PFSK-1 (cell line): ENCODE data around the gene SMAD2.

Experiments
- FOXP2 ChIP-seq: optimal IDR thresholded peaks from 2 replicates; pipeline ENCODE3; 2011; ENCODE audit warnings: borderline replicate concordance, control low read depth, inconsistent platforms; ENCODE audit not compliant: insufficient read depth; ENCODE audit errors: extremely low read length, extremely low read depth
- POLR2AphosphoS5 ChIP-seq: IDR thresholded peaks from 2 replicates; pipeline ENCODE4 v1.6.1; 2012; ENCODE audit warnings: low read depth, mild to moderate bottlenecking, control low read depth, low read length, moderate library complexity
- REST ChIP-seq, 2 experiments: IDR thresholded peaks; 2 replicates each; pipeline versions ENCODE4 v1.6.1 to v1.8.0; 2011 to 2012; ENCODE audit warnings: low read depth in 2 of 2, low read length in 2 of 2, control low read depth in 1 of 2, inconsistent platforms in 1 of 2, mild to moderate bottlenecking in 1 of 2, moderate library complexity in 1 of 2; ENCODE audit not compliant: insufficient read depth in 1 of 2
- SIN3A ChIP-seq: IDR thresholded peaks from 2 replicates; pipeline ENCODE4 v1.6.1; 2012; ENCODE audit warnings: mild to moderate bottlenecking, low read length, moderate library complexity, borderline replicate concordance; ENCODE audit not compliant: insufficient read depth
- TAF1 ChIP-seq: IDR thresholded peaks from 2 replicates; pipeline ENCODE4 v1.6.1; 2012; ENCODE audit warnings: low read length, control low read depth, borderline replicate concordance; ENCODE audit not compliant: insufficient read depth

SMAD2 gene

GRCh38 chr18:47798366-47798765 is 132.1 kb downstream of the SMAD2 start:
- TF ChIP-seq FOXP2 (no peak), POLR2AphosphoS5 (no peak), REST (IDR thresholded peaks at IDR 0.05; ENCODE audit: insufficient read depth in 1 of 2, low read depth in 2 of 2, low read length in 2 of 2) (no peak), SIN3A (no peak), TAF1 (no peak)

GRCh38 chr18:47797126-47797525 is 133.3 kb downstream of the SMAD2 start:
- TF ChIP-seq POLR2AphosphoS5 (no peak), TAF1 (no peak), FOXP2 (no peak), SIN3A (no peak), REST (IDR thresholded peaks at IDR 0.05; ENCODE audit: insufficient read depth in 1 of 2, low read depth in 2 of 2, low read length in 2 of 2) (no peak)

- no peak for TF ChIP-seq SIN3A
- no peak; a peak in 1 of 4 replicates for TF ChIP-seq REST (IDR thresholded peaks at IDR 0.05; ENCODE audit: insufficient read depth in 1 of 2, low read depth in 2 of 2, low read length in 2 of 2)
- peak; percentile 14 for TF ChIP-seq FOXP2
These were observed 135.0 kb downstream of the SMAD2 start for GRCh38 chr18:47795434-47795814.

GRCh38 chr18:47794725-47795433 is 135.6 kb downstream of the SMAD2 start:
- TF ChIP-seq SIN3A: no peak
- no peak for TF ChIP-seq REST (IDR thresholded peaks at IDR 0.05; ENCODE audit: insufficient read depth in 1 of 2, low read depth in 2 of 2, low read length in 2 of 2)
- TF ChIP-seq TAF1: no peak
- TF ChIP-seq FOXP2: no peak

- TF ChIP-seq TAF1 (no peak), SIN3A (no peak), FOXP2 (no peak), REST (IDR thresholded peaks at IDR 0.05; ENCODE audit: insufficient read depth in 1 of 2, low read depth in 2 of 2, low read length in 2 of 2) (no peak), POLR2AphosphoS5 (no peak)
These were observed 136.8 kb downstream of the SMAD2 start for GRCh38 chr18:47793609-47794008.
